PC-9 (cell line): ENCODE data around the gene CITED4.

Experiments
- CTCF ChIP-seq: fragments of 200-600 bp; sonication (generic); conservative IDR thresholded peaks from 2 replicates; pipeline ENCODE4 v1.6.1; 2017; ENCODE audit warnings: mixed run types, antibody characterized with exemption, mild to moderate bottlenecking, moderate library complexity
- EZH2 ChIP-seq: fragments of 200-600 bp; sonication (generic); IDR thresholded peaks from 2 replicates; pipeline ENCODE4 v1.8.0; 2017; ENCODE audit warnings: antibody characterized with exemption, low read depth

- TF ChIP-seq CTCF (no peak), EZH2 (no peak)
These were observed 39.3 kb downstream of the CITED4 start for GRCh38 chr1:40822890-40823289.
